ENCODE data around the gene ZNF423. TPM values are rescaled to one million over a fixed set of nuclear protein-coding genes. Genes with fewer than 3 reads are reported as not detected.

ZNF423 gene
- total and polyA plus RNA-seq, 10 donors = 0.36 to 7.0 (median 3.7) TPM

DNA sequence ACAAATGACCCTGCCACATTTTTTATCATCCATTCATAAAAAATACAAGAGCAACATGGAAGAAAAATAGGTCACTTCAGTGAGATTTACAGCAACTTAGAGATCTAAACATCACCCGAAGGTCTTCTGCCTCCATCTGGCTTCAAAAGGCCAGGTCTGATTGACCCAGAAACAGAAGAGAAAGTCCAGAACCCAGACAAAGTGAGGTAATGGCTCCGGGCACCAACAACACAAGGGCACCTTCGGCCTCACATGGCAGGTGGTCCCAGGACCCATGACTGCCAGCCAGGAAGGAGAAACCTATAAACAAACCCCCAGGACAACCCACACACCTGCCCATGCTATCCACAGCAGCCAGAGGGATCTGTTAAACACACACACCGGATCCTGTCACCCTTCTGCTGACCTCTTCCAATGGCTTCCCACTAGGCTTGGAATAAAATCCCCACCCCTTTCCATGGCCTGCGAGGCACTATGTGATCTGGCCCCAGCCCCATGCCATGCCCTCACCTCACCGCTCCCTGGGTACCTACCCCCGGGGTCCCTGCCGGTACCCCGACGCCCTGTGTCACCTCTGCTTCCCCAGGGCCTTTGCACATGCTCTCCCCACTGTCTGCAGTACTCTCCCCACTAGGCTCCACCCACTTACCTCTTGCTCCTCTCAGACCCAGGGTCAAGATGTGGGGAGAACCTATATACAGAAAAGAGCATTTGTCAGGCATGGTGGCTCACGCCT is 149.1 kb downstream of the ZNF423 start:
- Histone ChIP-seq H3K4me3 (no peak overlapping the region), H3K27me3 (replicated peaks in 1 of 7) (no peaks in the 10 kb centered on the region), H3K4me1 (no peaks in the 10 kb centered on the region), H3K36me3 (no peaks in the 10 kb centered on the region), H3K27ac (no peak overlapping the region), H3K9me3 (peaks cover 0 to 8% (median 0%) of the 10 kb centered on the region in 8 donors)
- TF ChIP-seq, protein P1, sequence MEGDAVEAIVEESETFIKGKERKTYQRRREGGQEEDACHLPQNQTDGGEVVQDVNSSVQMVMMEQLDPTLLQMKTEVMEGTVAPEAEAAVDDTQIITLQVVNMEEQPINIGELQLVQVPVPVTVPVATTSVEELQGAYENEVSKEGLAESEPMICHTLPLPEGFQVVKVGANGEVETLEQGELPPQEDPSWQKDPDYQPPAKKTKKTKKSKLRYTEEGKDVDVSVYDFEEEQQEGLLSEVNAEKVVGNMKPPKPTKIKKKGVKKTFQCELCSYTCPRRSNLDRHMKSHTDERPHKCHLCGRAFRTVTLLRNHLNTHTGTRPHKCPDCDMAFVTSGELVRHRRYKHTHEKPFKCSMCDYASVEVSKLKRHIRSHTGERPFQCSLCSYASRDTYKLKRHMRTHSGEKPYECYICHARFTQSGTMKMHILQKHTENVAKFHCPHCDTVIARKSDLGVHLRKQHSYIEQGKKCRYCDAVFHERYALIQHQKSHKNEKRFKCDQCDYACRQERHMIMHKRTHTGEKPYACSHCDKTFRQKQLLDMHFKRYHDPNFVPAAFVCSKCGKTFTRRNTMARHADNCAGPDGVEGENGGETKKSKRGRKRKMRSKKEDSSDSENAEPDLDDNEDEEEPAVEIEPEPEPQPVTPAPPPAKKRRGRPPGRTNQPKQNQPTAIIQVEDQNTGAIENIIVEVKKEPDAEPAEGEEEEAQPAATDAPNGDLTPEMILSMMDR (IDR thresholded peaks at IDR 0.05 in 8 of 11, conservative IDR thresholded peaks at IDR 0.05 in 3 of 11) = no peak
- no peak for TF ChIP-seq POLR2A (IDR thresholded peaks at IDR 0.05)
- no peak for TF ChIP-seq POLR2AphosphoS5 (IDR thresholded peaks at IDR 0.05)
- 91 to 95% (median 94%) methylated on average over 11 of the region's 11 CpGs for WGBS, 5 donors
- no peak for DNase-seq
- intact Hi-C loops (cut with DNase I; ENCODE audit: low total_unique reads) = no loop called here

DNA sequence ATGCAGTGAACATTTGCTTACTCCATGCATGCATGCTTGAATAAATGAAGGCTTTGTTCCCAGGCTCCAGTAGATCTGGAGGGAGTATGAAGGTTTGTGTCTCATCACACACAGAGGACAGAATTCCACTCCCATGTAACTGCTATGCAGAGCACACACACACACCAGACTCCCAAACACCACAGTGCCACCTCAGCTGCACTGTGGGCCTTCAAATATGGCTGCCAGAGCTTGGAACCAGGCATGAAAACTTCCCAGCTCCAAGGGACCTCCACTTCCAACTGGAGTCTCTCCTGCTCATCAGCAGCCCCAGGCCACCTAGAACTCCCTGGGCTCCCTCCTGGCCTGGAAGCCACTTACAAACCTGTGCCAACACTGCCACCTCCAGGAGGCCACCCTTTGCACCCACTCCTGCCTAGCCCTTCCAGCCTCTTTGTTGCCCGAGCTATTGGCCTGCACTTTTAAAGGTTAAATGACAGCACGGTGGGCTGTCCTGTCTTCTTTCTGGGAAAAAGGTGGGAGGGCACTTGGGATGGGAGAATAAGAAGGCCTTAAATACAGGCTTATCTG is 151.2 kb downstream of the ZNF423 start:
- Histone ChIP-seq H3K4me1 (peaks cover 0 to 17% (median 3%) of the 10 kb centered on the region in 6 donors), H3K36me3 (no peaks in the 10 kb centered on the region), H3K4me3 (no peak overlapping the region), H3K9me3 (peaks cover 0 to 8% (median 0%) of the 10 kb centered on the region in 8 donors), H3K27ac (no peak overlapping the region), H3K27me3 (replicated peaks in 1 of 7) (peaks cover 0 to 2% (median 0%) of the 10 kb centered on the region in 7 donors)
- WGBS, 5 donors = 85 to 98% (median 93%) methylated on average over 2 of the region's 2 CpGs
- TF ChIP-seq, protein P1 (IDR thresholded peaks at IDR 0.05 in 8 of 11, conservative IDR thresholded peaks at IDR 0.05 in 3 of 11) = no peak
- TF ChIP-seq POLR2A (IDR thresholded peaks at IDR 0.05) = no peak
- DNase-seq = no peak
- intact Hi-C loops (cut with DNase I; ENCODE audit: low total_unique reads) = no loop called here

DNA sequence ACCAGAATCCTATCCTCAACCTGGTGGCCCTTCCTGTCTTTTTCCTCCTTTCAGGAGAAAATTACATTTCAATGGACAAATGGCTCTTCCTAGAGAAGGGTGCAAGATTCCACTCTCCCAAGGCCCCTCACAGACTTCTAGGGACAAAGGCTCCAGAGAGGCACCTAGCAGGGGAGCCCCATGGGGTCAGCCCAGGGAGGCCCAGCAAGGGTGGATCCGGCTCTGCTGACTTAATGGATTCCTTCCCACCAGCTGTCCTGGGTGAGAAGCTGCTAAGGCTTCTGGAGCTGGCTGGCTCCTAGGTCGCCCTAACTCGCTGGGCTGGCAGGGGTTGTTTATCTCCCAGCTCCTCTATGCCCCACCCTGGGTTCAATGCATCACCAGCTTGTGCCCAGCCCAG is 152.4 kb downstream of the ZNF423 start:
- intact Hi-C loops (cut with DNase I; ENCODE audit: low total_unique reads) = no loop called here

More for the DNA sequence above, 152.4 kb downstream of the ZNF423 start:
- H3K27me3 ChIP-seq (replicated peaks in 1 of 7) = peaks cover 0 to 14% (median 0%) of the 10 kb centered on the region in 7 donors
- no peak overlapping the region for H3K27ac ChIP-seq
- no peaks in the 10 kb centered on the region for H3K36me3 ChIP-seq
- H3K4me1 ChIP-seq = peaks cover 0 to 17% (median 3%) of the 10 kb centered on the region in 6 donors
- TF ChIP-seq, protein P1 (IDR thresholded peaks at IDR 0.05 in 8 of 11, conservative IDR thresholded peaks at IDR 0.05 in 3 of 11) = no peak
- TF ChIP-seq POLR2A (IDR thresholded peaks at IDR 0.05) = no peak
- TF ChIP-seq POLR2AphosphoS5 (IDR thresholded peaks at IDR 0.05) = no peak
- H3K9me3 ChIP-seq = peaks cover 0 to 8% (median 0%) of the 10 kb centered on the region in 8 donors
- WGBS, 5 donors = 82 to 100% (median 91%) methylated on average over 3 of the region's 3 CpGs
- H3K4me3 ChIP-seq = no peak overlapping the region
- no peak for DNase-seq
